ENCODE measurements around the gene TSPAN31.

Gene TSPAN31

GRCh38 chr12:57751788-57752667 lies 7.2 kb downstream of the TSPAN31 start, which contains the start of gene CDK4 (continued):
- TF ChIP-seq ZNF707 (tag by site-specific recombination; IDR thresholded peaks at IDR 0.05) (no peak), ZNF138 (tag by site-specific recombination; IDR thresholded peaks at IDR 0.05; ENCODE audit: borderline replicate concordance) (no peak), ZNF571 (tag by site-specific recombination; IDR thresholded peaks at IDR 0.05) (no peak), BCL11B (tag by site-specific recombination; IDR thresholded peaks at IDR 0.05; ENCODE audit: low read depth) (peak; percentile 75), ZNF596 (tag by site-specific recombination; IDR thresholded peaks at IDR 0.05) (no peak), ZNF600 (tag by site-specific recombination; IDR thresholded peaks at IDR 0.05) (peak; percentile 94), ZNF747 (tag by site-specific recombination; IDR thresholded peaks at IDR 0.05) (no peak), KLF7 (tag by site-specific recombination; IDR thresholded peaks at IDR 0.05; ENCODE audit: borderline replicate concordance) (peak; percentile 92), ZNF560 (tag by site-specific recombination; IDR thresholded peaks at IDR 0.05; ENCODE audit: borderline replicate concordance) (no peak), KLF16 (tag by site-specific recombination; IDR thresholded peaks at IDR 0.05) (peak; percentile 100), GLIS2 (tag by site-specific recombination; IDR thresholded peaks at IDR 0.05) (peak; percentile 99), ZNF621 (tag by site-specific recombination; IDR thresholded peaks at IDR 0.05) (no peak), HOXA7 (CRISPR knock-in tag; IDR thresholded peaks at IDR 0.05; ENCODE audit: borderline replicate concordance) (no peak), ZNF16 (tag by site-specific recombination; IDR thresholded peaks at IDR 0.05; ENCODE audit: low read depth) (no peak), ZNF514 (tag by site-specific recombination; IDR thresholded peaks at IDR 0.05) (no peak), ZBTB8A (tag by site-specific recombination; IDR thresholded peaks at IDR 0.05) (peak; percentile 66), ZNF274 (IDR thresholded peaks at IDR 0.05; ENCODE audit: low read length) (no peak), ZNF274 (tag by site-specific recombination; IDR thresholded peaks at IDR 0.05; ENCODE audit: borderline replicate concordance) (no peak), YY1 (tag by site-specific recombination; IDR thresholded peaks at IDR 0.05) (peak; percentile 41; the same call in 1 of the 2 replicates), ZNF626 (tag by site-specific recombination; IDR thresholded peaks at IDR 0.05) (no peak), MYNN (tag by site-specific recombination; IDR thresholded peaks at IDR 0.05; ENCODE audit: borderline replicate concordance) (0 out of 2 replicates have a peak, but pooled peaks have one; percentile 37), ZNF133 (tag by site-specific recombination; IDR thresholded peaks at IDR 0.05) (no peak), OVOL3 (tag by site-specific recombination; IDR thresholded peaks at IDR 0.05) (no peak), ZNF585B (tag by site-specific recombination; IDR thresholded peaks at IDR 0.05) (no peak), ZNF785 (tag by site-specific recombination; IDR thresholded peaks at IDR 0.05) (no peak), HOXC10 (CRISPR knock-in tag; IDR thresholded peaks at IDR 0.05) (no peak), ZNF292 (tag by site-specific recombination; IDR thresholded peaks at IDR 0.05; ENCODE audit: borderline replicate concordance, low read depth) (no peak), TRIM28 (IDR thresholded peaks at IDR 0.05; ENCODE audit: borderline replicate concordance, low read length) (no peak), ZNF248 (tag by site-specific recombination; IDR thresholded peaks at IDR 0.05) (no peak), ZNF341 (tag by site-specific recombination; IDR thresholded peaks at IDR 0.05; ENCODE audit: low read depth) (peak; percentile 63; the same call in 1 of the 2 replicates), ZNF175 (tag by site-specific recombination; IDR thresholded peaks at IDR 0.05) (no peak), ZNF792 (tag by site-specific recombination; IDR thresholded peaks at IDR 0.05) (no peak), ZNF324 (tag by site-specific recombination; IDR thresholded peaks at IDR 0.05) (peak; percentile 81), ZNF10 (tag by site-specific recombination; IDR thresholded peaks at IDR 0.05) (peak; percentile 25; the same call in 1 of the 2 replicates), ZNF776 (tag by site-specific recombination; IDR thresholded peaks at IDR 0.05; ENCODE audit: borderline replicate concordance) (no peak), ZNF501 (tag by site-specific recombination; IDR thresholded peaks at IDR 0.05) (peak; percentile 80), SETDB1 (IDR thresholded peaks at IDR 0.05; ENCODE audit: insufficient read length, low read length) (no peak), ZNF548 (tag by site-specific recombination; IDR thresholded peaks at IDR 0.05) (no peak), ZNF112 (tag by site-specific recombination; IDR thresholded peaks at IDR 0.05) (no peak), INSM2 (tag by site-specific recombination; IDR thresholded peaks at IDR 0.05) (no peak; the same call in 1 of the 2 replicates)
- TF ChIP-seq, protein P1, sequence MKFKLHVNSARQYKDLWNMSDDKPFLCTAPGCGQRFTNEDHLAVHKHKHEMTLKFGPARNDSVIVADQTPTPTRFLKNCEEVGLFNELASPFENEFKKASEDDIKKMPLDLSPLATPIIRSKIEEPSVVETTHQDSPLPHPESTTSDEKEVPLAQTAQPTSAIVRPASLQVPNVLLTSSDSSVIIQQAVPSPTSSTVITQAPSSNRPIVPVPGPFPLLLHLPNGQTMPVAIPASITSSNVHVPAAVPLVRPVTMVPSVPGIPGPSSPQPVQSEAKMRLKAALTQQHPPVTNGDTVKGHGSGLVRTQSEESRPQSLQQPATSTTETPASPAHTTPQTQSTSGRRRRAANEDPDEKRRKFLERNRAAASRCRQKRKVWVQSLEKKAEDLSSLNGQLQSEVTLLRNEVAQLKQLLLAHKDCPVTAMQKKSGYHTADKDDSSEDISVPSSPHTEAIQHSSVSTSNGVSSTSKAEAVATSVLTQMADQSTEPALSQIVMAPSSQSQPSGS (tag by site-specific recombination; IDR thresholded peaks at IDR 0.05; ENCODE audit: low read depth): 0 out of 2 replicates have a peak, but pooled peaks have one; percentile 3
